GM23248 (cell line): ENCODE measurements around the gene DNAJC25. TPM values are rescaled to one million over a fixed set of nuclear protein-coding genes. Genes with fewer than 3 reads are reported as not detected.
"Not testable (repeated sequence)": the region's sequence is repeated elsewhere in the genome, so short reads cannot be mapped to it uniquely, and the experiment has no call there.

Source experiments
- DNase-seq: peaks from one replicate; pipeline ENCODE4 v3.0.0-alpha.2; 2015
- H2AFZ ChIP-seq: fragments of 200-600 bp; sonication (generic); 2 replicates; pipeline ENCODE4 v1.6.1; 2016; ENCODE audit warnings: antibody characterized with exemption
- H3F3A ChIP-seq: fragments of 200-600 bp; sonication (generic); 2 replicates; pipeline ENCODE4 v1.6.1; 2016; ENCODE audit warnings: mild to moderate bottlenecking, antibody characterized with exemption, mixed run types; ENCODE audit not compliant: insufficient read depth
- H3K27ac ChIP-seq: fragments of 200-600 bp; sonication (generic); 2 replicates; pipeline ENCODE4 v1.5.1; 2016; ENCODE audit warnings: mild to moderate bottlenecking
- H3K27me3 ChIP-seq: fragments of 200-600 bp; sonication (generic); replicated peaks from 2 replicates; pipeline ENCODE4 v1.6.1; 2016; ENCODE audit warnings: mild to moderate bottlenecking; ENCODE audit not compliant: insufficient read depth
- H3K36me3 ChIP-seq: fragments of 200-600 bp; sonication (generic); 2 replicates; pipeline ENCODE4 v1.6.1; 2016; ENCODE audit warnings: low read depth, mild to moderate bottlenecking
- H3K4me1 ChIP-seq: fragments of 200-600 bp; sonication (generic); 2 replicates; pipeline ENCODE4 v1.6.1; 2016; ENCODE audit warnings: mild to moderate bottlenecking; ENCODE audit not compliant: insufficient read depth
- H3K4me2 ChIP-seq: fragments of 200-600 bp; sonication (generic); one replicate; pipeline ENCODE4 v1.6.1; 2016; ENCODE audit warnings: mild to moderate bottlenecking; ENCODE audit not compliant: unreplicated experiment
- H3K4me3 ChIP-seq: fragments of 200-600 bp; sonication (generic); 2 replicates; pipeline ENCODE4 v1.5.1; 2016; ENCODE audit warnings: mild to moderate bottlenecking
- H3K79me2 ChIP-seq: fragments of 200-600 bp; sonication (generic); 2 replicates; pipeline ENCODE4 v1.6.1; 2016; ENCODE audit warnings: mild to moderate bottlenecking; ENCODE audit not compliant: insufficient read depth
- H3K9ac ChIP-seq: fragments of 200-600 bp; sonication (generic); 2 replicates; pipeline ENCODE4 v1.6.1; 2016; ENCODE audit warnings: mild to moderate bottlenecking
- H3K9me2 ChIP-seq: fragments of 200-600 bp; sonication (generic); 2 replicates; pipeline ENCODE4 v1.6.1; 2016; ENCODE audit warnings: mixed run types, mild to moderate bottlenecking, moderate library complexity; ENCODE audit not compliant: insufficient read depth
- H3K9me3 ChIP-seq: fragments of 200-600 bp; sonication (generic); one replicate; pipeline ENCODE4 v1.6.1; 2017; ENCODE audit warnings: low read depth
- H4K20me1 ChIP-seq: fragments of 200-600 bp; sonication (generic); 2 replicates; pipeline ENCODE4 v1.6.0; 2016; ENCODE audit not compliant: insufficient read depth
- EZH2 ChIP-seq: fragments of 200-600 bp; sonication (generic); IDR thresholded peaks from 2 replicates; pipeline ENCODE4 v1.6.1; 2018; ENCODE audit warnings: antibody characterized with exemption, mild to moderate bottlenecking; ENCODE audit not compliant: insufficient read depth, poor library complexity, severe bottlenecking
- EZH2phosphoT487 ChIP-seq: fragments of 200-600 bp; sonication (generic); IDR thresholded peaks from 2 replicates; pipeline ENCODE4 v1.6.1; 2018; ENCODE audit warnings: antibody characterized with exemption, moderate library complexity, mild to moderate bottlenecking, low read depth; ENCODE audit not compliant: insufficient read depth
- WGBS, 2 experiments: methylation state at CpG; one replicate each; pipeline ENCODE4 v1.1.6; 2015 to 2017; ENCODE audit warnings: low lambda C conversion rate in 2 of 2, low coverage in 1 of 2; ENCODE audit errors: missing lambda C conversion rate in 2 of 2; 5-methylcytosine and 5-hydroxymethylcytosine counted together
- in situ Hi-C: fragments of 300-500 bp; cut with MboI; formaldehyde crosslinking; loops from 2 replicates; pipeline ENCODE4 v1.15.0; 2020
- polyA plus RNA-seq: library from polyadenylated mRNA; unstranded; fragments of >200 nt; fragmentation: Nextera tagmentation; extraction: Ambion mirVana; gene quantifications from 2 replicates; pipeline ENCODE4 v1.2.1, GENCODE V29; 2016
- total RNA-seq: library from RNA; depleted of rRNA; stranded (reverse); fragments of >200 nt; shearing (Covaris generic); gene quantifications from 2 replicates; pipeline ENCODE4 v1.2.3, GENCODE V29; 2014

The DNAJC25 gene
- total and polyA plus RNA-seq, 2 experiments from 2014 or later: 10.2 to 14.4 TPM

DNA sequence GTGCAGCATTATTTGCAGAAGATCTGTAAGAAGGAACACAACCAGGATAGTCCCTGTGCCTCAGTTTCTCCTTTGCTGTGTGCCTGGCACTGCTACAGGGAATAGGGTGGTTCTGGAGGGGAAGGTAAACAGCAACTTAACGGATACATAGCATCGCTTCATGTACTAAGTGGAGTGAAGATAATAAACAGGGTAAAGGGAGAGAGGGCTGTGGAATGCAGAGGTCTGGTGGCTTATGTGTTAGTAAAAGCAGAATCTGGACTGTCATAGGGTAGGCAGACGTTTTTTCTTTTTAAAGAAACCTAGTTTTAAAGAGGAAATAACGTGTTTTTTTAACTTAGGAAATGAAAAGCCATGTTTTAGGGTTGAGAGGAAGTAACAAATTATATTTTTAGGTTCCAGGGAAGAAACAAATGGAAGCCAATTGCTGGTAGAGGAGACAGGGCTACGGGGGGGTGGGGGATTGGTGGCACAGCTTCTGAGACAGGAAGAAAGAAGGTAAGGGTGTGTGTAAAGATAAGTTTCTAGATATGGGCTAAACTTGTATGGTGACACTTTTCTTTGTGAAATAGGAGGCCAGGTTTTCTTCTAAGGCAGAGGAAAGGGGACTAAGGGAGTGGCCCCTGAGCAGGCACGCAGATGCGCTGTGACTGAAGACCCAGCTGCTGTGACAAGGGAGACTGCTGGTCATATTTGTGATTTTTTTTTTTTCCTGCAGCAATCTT is 31.6 kb downstream of the DNAJC25 start:
- H3K27me3 ChIP-seq: no peaks in the 10 kb centered on the region
- peaks cover 10% of the 10 kb centered on the region; the same call in 1 of the 2 replicates for H3K4me1 ChIP-seq
- H3K79me2 ChIP-seq: peaks cover 57% of the 10 kb centered on the region
- TF ChIP-seq EZH2 (no peak), EZH2phosphoT487 (no peak)
- H3K9me2 ChIP-seq: no peaks in the 10 kb centered on the region
- H4K20me1 ChIP-seq: no peaks in the 10 kb centered on the region
- no peaks in the 10 kb centered on the region for H3K9me3 ChIP-seq
- peak overlapping the region; percentile 83 for H2AFZ ChIP-seq
- H3F3A ChIP-seq: 0 out of 2 replicates have a peak, but pooled peaks cover 8% of the 10 kb centered on the region
- H3K27ac ChIP-seq: peak overlapping the region; percentile 61
- peak overlapping the region; percentile 98 for H3K4me2 ChIP-seq
- 0 out of 2 replicates have a peak, but pooled peaks cover 1% of the 10 kb centered on the region for H3K36me3 ChIP-seq
- 29 to 36% methylated on average over 7 of the region's 7 CpGs for WGBS, 2 experiments
- H3K9ac ChIP-seq: peak overlapping the region; percentile 82
- DNase-seq: peak; percentile 21
- peak overlapping the region; percentile 93 for H3K4me3 ChIP-seq
- in situ Hi-C loops: no loop called here

DNA sequence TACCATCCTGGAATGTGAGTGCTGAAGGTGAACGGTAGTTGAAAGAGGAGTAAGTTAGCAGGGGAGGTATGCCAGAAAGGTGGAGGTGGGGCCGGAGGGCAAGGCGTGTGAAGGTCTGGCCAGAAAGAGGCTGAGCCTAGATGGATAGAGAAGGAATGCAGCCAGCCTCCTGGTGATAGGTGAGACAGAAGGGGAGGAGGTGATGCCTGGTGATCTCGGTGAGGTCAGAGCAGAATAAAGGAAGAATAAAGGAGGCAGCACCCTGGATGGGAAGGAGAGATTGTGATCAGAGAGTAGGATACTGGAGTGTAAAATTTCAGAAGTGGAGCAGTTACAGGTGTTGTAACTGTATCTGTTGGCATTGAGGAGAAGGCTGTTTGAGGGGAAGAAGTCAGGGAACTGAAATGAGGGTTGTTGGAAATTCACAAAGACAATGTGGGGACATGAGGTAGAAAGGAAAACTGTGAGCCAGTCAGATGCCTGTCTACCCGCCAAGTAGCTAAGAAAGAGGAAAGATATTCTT is 32.2 kb downstream of the DNAJC25 start:
- Histone ChIP-seq H3K79me2 (peaks cover 60% of the 10 kb centered on the region), H3K4me2 (no peak overlapping the region), H3K4me3 (peak overlapping the region; percentile 93; the same call in 1 of the 2 replicates)

DNA sequence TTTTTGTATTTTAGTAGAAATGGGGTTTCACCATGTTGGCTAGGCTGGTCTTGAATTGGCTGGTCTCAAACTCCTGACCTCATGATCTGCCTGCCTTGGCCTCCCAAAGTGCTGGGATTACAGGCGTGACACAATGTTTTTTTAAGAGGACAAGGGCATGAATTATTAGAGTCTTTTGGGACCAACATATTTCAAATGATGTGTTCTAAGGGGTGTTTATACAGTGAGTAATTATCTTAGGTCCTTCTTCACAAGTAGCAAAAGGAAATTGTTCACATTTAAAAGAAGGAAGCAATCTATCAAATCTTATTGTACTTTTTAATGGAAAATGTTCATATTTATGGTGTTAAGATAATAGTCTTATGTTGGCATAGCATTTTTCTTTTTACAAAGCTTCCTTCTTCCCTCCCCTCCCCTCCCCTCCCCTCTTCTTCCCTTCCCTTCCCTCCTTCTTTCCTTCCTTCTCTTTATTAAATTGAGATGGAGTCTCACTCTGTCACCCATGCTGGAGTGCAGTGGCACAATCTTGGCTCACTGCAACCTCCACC is 37.0 kb downstream of the DNAJC25 start:
- no peaks in the 10 kb centered on the region for H3K9me2 ChIP-seq
- H2AFZ ChIP-seq: no peak overlapping the region
- H3K4me1 ChIP-seq: peaks cover 4% of the 10 kb centered on the region; the same call in 1 of the 2 replicates
- TF ChIP-seq EZH2phosphoT487 (no peak), EZH2 (no peak)
- in situ Hi-C loops: no loop called here
- H4K20me1 ChIP-seq: no peaks in the 10 kb centered on the region
- peaks cover 48% of the 10 kb centered on the region for H3K79me2 ChIP-seq
- peaks cover 13% of the 10 kb centered on the region for H3K36me3 ChIP-seq
- DNase-seq: no peak
- no peak overlapping the region for H3K9ac ChIP-seq
- H3F3A ChIP-seq: no peaks in the 10 kb centered on the region
- H3K4me2 ChIP-seq: no peak overlapping the region
- no peak overlapping the region for H3K27ac ChIP-seq
- no peaks in the 10 kb centered on the region for H3K27me3 ChIP-seq
- H3K4me3 ChIP-seq: no peak overlapping the region
- H3K9me3 ChIP-seq: no peaks in the 10 kb centered on the region
- 96 to 100% methylated on average over 1 of the region's 1 CpG for WGBS, 2 experiments

More for the DNA sequence above, 32.2 kb downstream of the DNAJC25 start:
- no peak overlapping the region for H3K27ac ChIP-seq
- H3K9me2 ChIP-seq: no peaks in the 10 kb centered on the region
- H4K20me1 ChIP-seq: no peaks in the 10 kb centered on the region
- no peaks in the 10 kb centered on the region for H3K27me3 ChIP-seq
- H3K36me3 ChIP-seq: peaks cover 4% of the 10 kb centered on the region; the same call in 1 of the 2 replicates
- H3K9ac ChIP-seq: peak overlapping the region; percentile 82; the same call in 1 of the 2 replicates
- TF ChIP-seq EZH2 (no peak), EZH2phosphoT487 (no peak)
- no peaks in the 10 kb centered on the region for H3K9me3 ChIP-seq
- in situ Hi-C loops: no loop called here
- 0 out of 2 replicates have a peak, but pooled peaks cover 8% of the 10 kb centered on the region for H3F3A ChIP-seq
- WGBS, 2 experiments: 93 to 94% methylated on average over 5 of the region's 5 CpGs
- H2AFZ ChIP-seq: no peak overlapping the region
- peaks cover 10% of the 10 kb centered on the region; the same call in 1 of the 2 replicates for H3K4me1 ChIP-seq
- DNase-seq: no peak

DNA sequence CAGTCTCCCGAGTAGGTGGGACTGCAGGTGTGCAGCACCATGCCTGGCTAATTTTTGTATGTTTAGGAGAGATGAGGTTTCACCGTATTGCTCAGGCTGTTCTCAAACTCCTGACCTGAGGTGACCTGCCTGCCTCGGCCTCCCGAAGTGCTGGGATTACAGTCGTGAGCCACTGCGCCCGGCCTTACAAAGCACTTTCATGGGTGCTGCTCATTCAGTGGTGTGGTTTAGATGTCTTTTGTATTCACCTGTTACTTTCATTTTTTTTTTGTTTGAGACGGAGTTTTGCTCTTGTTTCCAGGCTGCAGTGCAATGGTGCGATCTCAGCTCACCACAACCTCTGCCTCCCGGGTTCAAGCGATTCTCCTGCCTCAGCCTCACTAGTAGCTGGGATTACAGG is 37.5 kb downstream of the DNAJC25 start:
- H3K9ac ChIP-seq, H3K27me3 ChIP-seq, H3K9me2 ChIP-seq, H3K4me1 ChIP-seq, DNase-seq, in situ Hi-C loops, H3K27ac ChIP-seq, H3K9me3 ChIP-seq, H3K4me3 ChIP-seq, H2AFZ ChIP-seq, H3F3A ChIP-seq, H3K4me2 ChIP-seq, H4K20me1 ChIP-seq: not testable (repeated sequence)
- Histone ChIP-seq H3K36me3 (peaks cover 13% of the 10 kb centered on the region), H3K79me2 (peaks cover 43% of the 10 kb centered on the region)
- WGBS, 2 experiments: 95% methylated on average over 9 to 11 of the region's 11 CpGs
